Hepatocyte (in vitro differentiated cells): ENCODE measurements around the gene FHOD3. TPM values are rescaled to one million over a fixed set of nuclear protein-coding genes. Genes with fewer than 3 reads are reported as not detected.

ENCODE experiments used
- DNase-seq: peaks from one replicate; pipeline ENCODE4 v3.0.0-alpha.2; 2016; ENCODE audit warnings: low spot score
- H2AFZ ChIP-seq: fragments of 200-600 bp; sonication (generic); 2 replicates; pipeline ENCODE4 v1.6.0; 2016; ENCODE audit warnings: antibody characterized with exemption, mild to moderate bottlenecking
- H3K27ac ChIP-seq: fragments of 200-600 bp; sonication (generic); 2 replicates; pipeline ENCODE4 v1.5.1; 2016; ENCODE audit warnings: mild to moderate bottlenecking
- H3K27me3 ChIP-seq: fragments of 200-600 bp; sonication (generic); 2 replicates; pipeline ENCODE4 v1.6.1; 2016
- H3K36me3 ChIP-seq: fragments of 200-600 bp; sonication (generic); replicated peaks from 2 replicates; pipeline ENCODE4 v1.5.1; 2016; ENCODE audit warnings: low read depth; ENCODE audit not compliant: insufficient read depth
- H3K4me1 ChIP-seq: fragments of 200-600 bp; sonication (generic); 2 replicates; pipeline ENCODE4 v1.5.1; 2016; ENCODE audit warnings: mild to moderate bottlenecking, moderate library complexity; ENCODE audit not compliant: insufficient read depth
- H3K4me2 ChIP-seq: fragments of 200-600 bp; sonication (generic); 2 replicates; pipeline ENCODE4 v1.6.0; 2016
- H3K4me3 ChIP-seq: fragments of 200-600 bp; sonication (generic); 2 replicates; pipeline ENCODE4 v1.5.1; 2016; ENCODE audit warnings: mild to moderate bottlenecking
- H3K79me2 ChIP-seq: fragments of 200-600 bp; sonication (generic); 2 replicates; pipeline ENCODE4 v1.6.0; 2017; ENCODE audit warnings: mild to moderate bottlenecking
- H3K9me2 ChIP-seq: fragments of 200-600 bp; sonication (generic); replicated peaks from 2 replicates; pipeline ENCODE4 v1.6.0; 2017; ENCODE audit warnings: mild to moderate bottlenecking; ENCODE audit not compliant: insufficient read depth
- H3K9me3 ChIP-seq: fragments of 200-600 bp; sonication (generic); 2 replicates; pipeline ENCODE4 v1.5.1; 2016; ENCODE audit warnings: low read depth, mild to moderate bottlenecking
- H4K20me1 ChIP-seq: fragments of 200-600 bp; sonication (generic); 2 replicates; pipeline ENCODE4 v1.6.0; 2016; ENCODE audit warnings: mild to moderate bottlenecking; ENCODE audit not compliant: insufficient read depth, poor library complexity, severe bottlenecking
- EZH2 ChIP-seq: fragments of 200-600 bp; sonication (generic); IDR thresholded peaks from 2 replicates; pipeline ENCODE4 v1.6.1; 2016; ENCODE audit warnings: antibody characterized with exemption, mild to moderate bottlenecking, borderline replicate concordance
- EZH2phosphoT487 ChIP-seq: fragments of 200-600 bp; sonication (generic); IDR thresholded peaks from one replicate; pipeline ENCODE4 v1.6.1; 2018; ENCODE audit warnings: antibody characterized with exemption, mild to moderate bottlenecking, low read depth, moderate library complexity; ENCODE audit not compliant: unreplicated experiment, severe bottlenecking
- WGBS: methylation state at CpG from one replicate; pipeline ENCODE4 v1.1.6; 2016; ENCODE audit warnings: low lambda C conversion rate; ENCODE audit errors: missing lambda C conversion rate; 5-methylcytosine and 5-hydroxymethylcytosine counted together
- polyA plus RNA-seq: library from polyadenylated mRNA; unstranded; fragments of >200 nt; fragmentation: Nextera tagmentation; extraction: Ambion mirVana; gene quantifications from 2 replicates; pipeline ENCODE4 v1.2.1, GENCODE V29; 2016
- total RNA-seq: library from RNA; depleted of rRNA; stranded (reverse); fragments of >200 nt; gene quantifications from 2 replicates; pipeline ENCODE4 v1.2.3, GENCODE V29; 2014
- TF ChIP-seq, protein P1 (sequence below): fragments of 200-600 bp; sonication (generic); IDR thresholded peaks from 2 replicates; pipeline ENCODE4 v1.5.1; 2016; ENCODE audit warnings: antibody characterized with exemption, mild to moderate bottlenecking; ENCODE audit not compliant: poor library complexity

The FHOD3 gene
- total and polyA plus RNA-seq, 2 experiments from 2014 or later, result 1.7 to 2.7 TPM

- 90% methylated on average over 1 of the region's 1 CpG for WGBS
- TF ChIP-seq EZH2 (no peak), EZH2phosphoT487 (no peak)
- TF ChIP-seq, protein P1, sequence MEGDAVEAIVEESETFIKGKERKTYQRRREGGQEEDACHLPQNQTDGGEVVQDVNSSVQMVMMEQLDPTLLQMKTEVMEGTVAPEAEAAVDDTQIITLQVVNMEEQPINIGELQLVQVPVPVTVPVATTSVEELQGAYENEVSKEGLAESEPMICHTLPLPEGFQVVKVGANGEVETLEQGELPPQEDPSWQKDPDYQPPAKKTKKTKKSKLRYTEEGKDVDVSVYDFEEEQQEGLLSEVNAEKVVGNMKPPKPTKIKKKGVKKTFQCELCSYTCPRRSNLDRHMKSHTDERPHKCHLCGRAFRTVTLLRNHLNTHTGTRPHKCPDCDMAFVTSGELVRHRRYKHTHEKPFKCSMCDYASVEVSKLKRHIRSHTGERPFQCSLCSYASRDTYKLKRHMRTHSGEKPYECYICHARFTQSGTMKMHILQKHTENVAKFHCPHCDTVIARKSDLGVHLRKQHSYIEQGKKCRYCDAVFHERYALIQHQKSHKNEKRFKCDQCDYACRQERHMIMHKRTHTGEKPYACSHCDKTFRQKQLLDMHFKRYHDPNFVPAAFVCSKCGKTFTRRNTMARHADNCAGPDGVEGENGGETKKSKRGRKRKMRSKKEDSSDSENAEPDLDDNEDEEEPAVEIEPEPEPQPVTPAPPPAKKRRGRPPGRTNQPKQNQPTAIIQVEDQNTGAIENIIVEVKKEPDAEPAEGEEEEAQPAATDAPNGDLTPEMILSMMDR, result no peak
- Histone ChIP-seq H3K36me3 (no peaks in the 10 kb centered on the region), H3K9me3 (no peaks in the 10 kb centered on the region), H3K4me2 (no peak overlapping the region), H3K4me1 (peaks cover 7% of the 10 kb centered on the region), H3K27ac (no peak overlapping the region), H3K9me2 (no peaks in the 10 kb centered on the region), H3K79me2 (no peaks in the 10 kb centered on the region), H4K20me1 (no peaks in the 10 kb centered on the region), H2AFZ (no peak overlapping the region), H3K27me3 (no peaks in the 10 kb centered on the region), H3K4me3 (no peak overlapping the region)
- no peak for DNase-seq
These were observed 78.8 kb downstream of the FHOD3 start for GRCh38 chr18:36376361-36376760.

GRCh38 chr18:36377626-36378025 lies 80.1 kb downstream of the FHOD3 start:
- H3K4me3 ChIP-seq, result no peak overlapping the region

GRCh38 chr18:36378205-36378604 lies 80.7 kb downstream of the FHOD3 start:
- TF ChIP-seq EZH2, result no peak
- TF ChIP-seq EZH2phosphoT487, result no peak
- TF ChIP-seq, protein P1, result no peak
- Histone ChIP-seq H3K4me1 (peaks cover 23% of the 10 kb centered on the region), H3K36me3 (no peaks in the 10 kb centered on the region), H2AFZ (no peak overlapping the region), H3K4me3 (no peak overlapping the region), H4K20me1 (no peaks in the 10 kb centered on the region), H3K4me2 (no peak overlapping the region), H3K79me2 (no peaks in the 10 kb centered on the region), H3K27ac (no peak overlapping the region), H3K9me3 (no peaks in the 10 kb centered on the region), H3K9me2 (no peaks in the 10 kb centered on the region), H3K27me3 (no peaks in the 10 kb centered on the region)
- no peak for DNase-seq
- 68% methylated on average over 2 of the region's 2 CpGs for WGBS

More at GRCh38 chr18:36377626-36378025, 80.1 kb downstream of the FHOD3 start:
- Histone ChIP-seq H4K20me1 (no peaks in the 10 kb centered on the region), H3K79me2 (no peaks in the 10 kb centered on the region), H3K4me1 (peaks cover 18% of the 10 kb centered on the region), H3K4me2 (no peak overlapping the region), H3K27ac (no peak overlapping the region), H3K27me3 (no peaks in the 10 kb centered on the region), H3K9me3 (no peaks in the 10 kb centered on the region), H2AFZ (no peak overlapping the region), H3K36me3 (no peaks in the 10 kb centered on the region), H3K9me2 (no peaks in the 10 kb centered on the region)
- TF ChIP-seq EZH2phosphoT487, result no peak
- no peak for TF ChIP-seq EZH2
- TF ChIP-seq, protein P1, result no peak
- DNase-seq, result no peak
- 93% methylated on average over 3 of the region's 3 CpGs for WGBS
